CD8-positive, alpha-beta memory T cell (primary cell): Measurements from ENCODE around the gene SERPIND1. TPM values are rescaled to one million over a fixed set of nuclear protein-coding genes. Genes with fewer than 3 reads are reported as not detected.

Experiments
- CTCF ChIA-PET: fragments of 350-600 bp; sonication (Branson Sonifier 250); formaldehyde crosslinking; loops from one replicate; lab custom pipeline; 2021; ENCODE audit warnings: antibody characterized with exemption; lab: Charles Lee
- POLR2A ChIA-PET: fragments of 350-600 bp; sonication (Branson Sonifier 250); formaldehyde crosslinking; loops from one replicate; lab custom pipeline; 2021; ENCODE audit warnings: antibody characterized with exemption; lab: Charles Lee
- DNase-seq, 5 donors: peaks; one replicate each; pipeline versions ENCODE4 v3.0.0 to v3.0.0-alpha.2; 2020 to 2022; ENCODE audit warnings: mixed read lengths in 1 of 5
- H3K27ac ChIP-seq: one replicate; pipeline ENCODE4 v1.7.0; 2013; ENCODE audit warnings: low read depth, mild to moderate bottlenecking, low read length, moderate library complexity
- H3K27me3 ChIP-seq: 2 replicates; pipeline ENCODE4 v1.7.0; 2013; ENCODE audit warnings: low read length, mild to moderate bottlenecking; ENCODE audit not compliant: insufficient read depth, poor library complexity, severe bottlenecking
- H3K36me3 ChIP-seq: 2 replicates; pipeline ENCODE4 v1.7.0; 2013; ENCODE audit warnings: mild to moderate bottlenecking, low read length, moderate library complexity; ENCODE audit not compliant: insufficient read depth
- H3K4me1 ChIP-seq: 2 replicates; pipeline ENCODE4 v1.7.0; 2013; ENCODE audit warnings: mild to moderate bottlenecking, low read length, moderate library complexity; ENCODE audit not compliant: insufficient read depth
- H3K4me3 ChIP-seq: 2 replicates; pipeline ENCODE4 v1.7.0; 2013; ENCODE audit warnings: mild to moderate bottlenecking, low read length
- H3K9me3 ChIP-seq: 2 replicates; pipeline ENCODE4 v1.7.0; 2013; ENCODE audit warnings: mild to moderate bottlenecking, low read length
- H3K27ac Mint-ChIP-seq, 8 donors: one replicate each; pipeline ENCODE4 v1.8.0; 2020 to 2021; ENCODE audit warnings: mixed read lengths in 8 of 8, mild to moderate bottlenecking in 6 of 8, inconsistent platforms in 3 of 8, moderate library complexity in 3 of 8
- H3K27me3 Mint-ChIP-seq, 2 donors: one replicate each; pipeline ENCODE4 v1.8.0; 2020 to 2021; ENCODE audit warnings: mixed read lengths in 2 of 2, mild to moderate bottlenecking in 1 of 2, moderate library complexity in 1 of 2
- H3K36me3 Mint-ChIP-seq, 3 donors: one replicate each; pipeline ENCODE4 v1.8.0; 2020 to 2021; ENCODE audit warnings: mixed read lengths in 3 of 3, inconsistent platforms in 1 of 3, mild to moderate bottlenecking in 1 of 3
- H3K4me1 Mint-ChIP-seq, 3 donors: one replicate each; pipeline ENCODE4 v1.8.0; 2020 to 2021; ENCODE audit warnings: mixed read lengths in 3 of 3, inconsistent platforms in 1 of 3, mild to moderate bottlenecking in 1 of 3
- H3K4me3 Mint-ChIP-seq, 7 donors: one replicate each; pipeline ENCODE4 v1.8.0; 2020 to 2021; ENCODE audit warnings: mixed read lengths in 7 of 7, mild to moderate bottlenecking in 6 of 7, moderate library complexity in 4 of 7, inconsistent platforms in 2 of 7
- H3K9me3 Mint-ChIP-seq, 5 donors: one replicate each; pipeline ENCODE4 v1.8.0; 2020 to 2022; ENCODE audit warnings: mixed read lengths in 5 of 5, mild to moderate bottlenecking in 3 of 5, moderate library complexity in 2 of 5, inconsistent platforms in 1 of 5
- polyA plus RNA-seq: library from polyadenylated mRNA; unstranded; fragments of 300-500 nt; fragmentation: Illumina TruSeq; gene quantifications from one replicate; pipeline ENCODE4 v1.2.3, GENCODE V29; 2021
- total RNA-seq, 2 experiments: library from RNA; stranded (reverse); gene quantifications; one replicate each; pipeline ENCODE4 v1.2.3, GENCODE V29; 2021

The SERPIND1 gene
- total and polyA plus RNA-seq, 3 experiments from 2014 or later: 0.32 TPM; not detected in 2

GRCh38 chr22:20781272-20781990, 7.5 kb downstream of the SERPIND1 start:
- Mint-ChIP-seq H3K4me3 (no peak overlapping the region), H3K27me3 (no peaks in the 10 kb centered on the region), H3K9me3 (no peaks in the 10 kb centered on the region), H3K4me1 (peaks cover 0 to 6% (median 0%) of the 10 kb centered on the region in 3 donors), H3K36me3 (peaks cover 0 to 62% (median 11%) of the 10 kb centered on the region in 3 donors), H3K27ac (peak overlapping the region in 2 of 8 donors; percentile 12 to 90)
- ChIA-PET CTCF (no interaction called here), POLR2A (no interaction called here)
- no peak overlapping the region for H3K27ac ChIP-seq
- no peak overlapping the region for H3K4me3 ChIP-seq
- H3K4me1 ChIP-seq: no peaks in the 10 kb centered on the region
- no peaks in the 10 kb centered on the region for H3K9me3 ChIP-seq
- H3K27me3 ChIP-seq: no peaks in the 10 kb centered on the region
- DNase-seq: no peak
- H3K36me3 ChIP-seq: peaks cover 14% of the 10 kb centered on the region

DNA sequence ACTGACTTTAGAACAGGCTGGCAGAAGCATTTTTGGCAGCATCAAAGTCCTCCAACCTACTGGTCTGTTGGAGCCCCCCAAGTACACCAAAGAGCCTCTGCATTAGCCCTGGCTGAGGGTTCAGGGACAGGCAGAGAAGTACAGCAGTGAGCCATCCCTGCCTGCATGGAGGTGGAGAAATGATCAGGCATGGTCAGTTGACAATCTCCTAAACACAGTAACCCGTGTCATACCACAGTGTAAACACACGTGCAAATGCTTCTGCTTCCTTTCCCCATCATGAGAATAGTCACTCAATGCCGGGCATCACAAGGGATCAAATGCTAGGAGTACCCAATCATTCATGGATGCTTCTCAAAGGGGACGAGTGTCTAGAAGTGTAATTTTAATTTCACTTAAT, 8.2 kb downstream of the SERPIND1 start:
- Histone ChIP-seq H3K9me3 (no peaks in the 10 kb centered on the region), H3K4me3 (no peak overlapping the region), H3K36me3 (peaks cover 16% of the 10 kb centered on the region), H3K27ac (no peak overlapping the region), H3K27me3 (no peaks in the 10 kb centered on the region), H3K4me1 (no peaks in the 10 kb centered on the region)
- peak overlapping the region in 1 of 7 donors; percentile 27 for H3K4me3 Mint-ChIP-seq
- H3K9me3 Mint-ChIP-seq: no peaks in the 10 kb centered on the region
- DNase-seq: no peak
- ChIA-PET POLR2A (no interaction called here), CTCF (interaction anchor here (4.0 kb wide), 1 partner anchor 13 kb away, joined by 18 read pairs; no protein-coding TSS in a partner anchor)
- peaks cover 0 to 6% (median 0%) of the 10 kb centered on the region in 3 donors for H3K4me1 Mint-ChIP-seq
- peak overlapping the region in 3 of 8 donors; percentile 18 to 90 (median 29) for H3K27ac Mint-ChIP-seq
- H3K36me3 Mint-ChIP-seq: peaks cover 0 to 64% (median 11%) of the 10 kb centered on the region in 3 donors
- no peaks in the 10 kb centered on the region for H3K27me3 Mint-ChIP-seq

- Histone ChIP-seq H3K27me3 (no peaks in the 10 kb centered on the region), H3K4me1 (no peaks in the 10 kb centered on the region), H3K4me3 (no peak overlapping the region), H3K36me3 (peaks cover 22% of the 10 kb centered on the region), H3K9me3 (no peaks in the 10 kb centered on the region), H3K27ac (no peak overlapping the region)
- no peak for DNase-seq
- ChIA-PET CTCF (interaction anchor here (4.0 kb wide), 1 partner anchor 12 kb away, joined by 18 read pairs; no protein-coding TSS in a partner anchor), POLR2A (no interaction called here)
- no peak overlapping the region for H3K4me3 Mint-ChIP-seq
- H3K9me3 Mint-ChIP-seq: no peaks in the 10 kb centered on the region
- H3K4me1 Mint-ChIP-seq: peaks cover 0 to 6% (median 0%) of the 10 kb centered on the region in 3 donors
- H3K27me3 Mint-ChIP-seq: no peaks in the 10 kb centered on the region
- peaks cover 0 to 66% (median 11%) of the 10 kb centered on the region in 3 donors for H3K36me3 Mint-ChIP-seq
- peak overlapping the region in 1 of 8 donors; percentile 10 for H3K27ac Mint-ChIP-seq
Observed at GRCh38 chr22:20782596-20783299, 8.8 kb downstream of the SERPIND1 start.

- no peaks in the 10 kb centered on the region for H3K9me3 ChIP-seq
- ChIA-PET POLR2A (no interaction called here), CTCF (interaction anchor here (1.2 to 4.0 kb wide), 4 partner anchors 12 to 365 kb away, joined by 4 to 18 read pairs (median 6); no protein-coding TSS in a partner anchor)
- Mint-ChIP-seq H3K27me3 (no peaks in the 10 kb centered on the region), H3K27ac (peak overlapping the region in 1 of 8 donors; percentile 10), H3K4me1 (peaks cover 0 to 6% (median 0%) of the 10 kb centered on the region in 3 donors), H3K36me3 (peaks cover 0 to 68% (median 11%) of the 10 kb centered on the region in 3 donors), H3K4me3 (no peak overlapping the region), H3K9me3 (no peaks in the 10 kb centered on the region)
- no peak overlapping the region for H3K4me3 ChIP-seq
- DNase-seq: no peak
- H3K36me3 ChIP-seq: peaks cover 28% of the 10 kb centered on the region
- no peak overlapping the region for H3K27ac ChIP-seq
- H3K27me3 ChIP-seq: no peaks in the 10 kb centered on the region
- H3K4me1 ChIP-seq: no peaks in the 10 kb centered on the region
Observed at GRCh38 chr22:20783300-20783673, 9.4 kb downstream of the SERPIND1 start.

DNA sequence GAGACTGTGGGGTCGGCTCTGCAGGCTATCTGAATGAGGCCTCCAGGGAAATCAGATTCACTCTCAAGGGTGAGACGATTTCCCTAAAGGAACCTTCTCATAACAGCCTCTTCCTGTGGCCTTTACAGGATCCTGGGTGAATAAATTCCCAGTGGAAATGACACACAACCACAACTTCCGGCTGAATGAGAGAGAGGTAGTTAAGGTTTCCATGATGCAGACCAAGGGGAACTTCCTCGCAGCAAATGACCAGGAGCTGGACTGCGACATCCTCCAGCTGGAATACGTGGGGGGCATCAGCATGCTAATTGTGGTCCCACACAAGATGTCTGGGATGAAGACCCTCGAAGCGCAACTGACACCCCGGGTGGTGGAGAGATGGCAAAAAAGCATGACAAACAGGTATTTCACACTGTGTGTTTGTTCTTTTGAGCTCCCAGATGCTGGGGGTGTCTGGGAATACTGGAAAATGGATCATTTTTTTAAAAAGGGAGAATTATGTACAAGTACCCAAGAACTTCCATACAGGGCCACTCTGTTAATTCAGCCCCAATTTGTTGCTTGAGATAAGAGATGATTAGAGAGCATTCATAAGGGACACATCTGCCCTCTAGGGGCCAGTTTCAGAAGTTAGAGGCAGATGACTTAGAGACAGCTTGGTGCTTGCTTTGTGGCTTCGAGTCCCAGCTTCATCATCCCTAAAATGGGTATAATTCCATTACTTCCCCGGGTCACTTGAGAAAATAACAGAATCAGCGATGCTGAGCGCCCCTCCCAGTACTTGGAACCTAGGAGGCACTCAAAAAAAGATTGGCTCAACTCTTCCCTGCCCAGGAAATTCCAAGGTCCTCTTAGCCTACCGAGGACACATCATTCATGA, 10.2 kb downstream of the SERPIND1 start:
- peaks cover 0 to 6% (median 0%) of the 10 kb centered on the region in 3 donors for H3K4me1 Mint-ChIP-seq
- no peaks in the 10 kb centered on the region for H3K4me1 ChIP-seq
- H3K27ac ChIP-seq: no peak overlapping the region
- peaks cover 0 to 67% (median 14%) of the 10 kb centered on the region in 3 donors for H3K36me3 Mint-ChIP-seq
- ChIA-PET CTCF (interaction anchor here (1.2 to 4.0 kb wide), 6 partner anchors 11 to 366 kb away, joined by 3 to 18 read pairs (median 4); no protein-coding TSS in a partner anchor), POLR2A (no interaction called here)
- H3K9me3 Mint-ChIP-seq: no peaks in the 10 kb centered on the region
- no peaks in the 10 kb centered on the region for H3K27me3 ChIP-seq
- H3K27ac Mint-ChIP-seq: peak overlapping the region in 1 of 8 donors; percentile 52
- H3K27me3 Mint-ChIP-seq: no peaks in the 10 kb centered on the region
- peaks cover 34% of the 10 kb centered on the region for H3K36me3 ChIP-seq
- no peak overlapping the region for H3K4me3 ChIP-seq
- H3K4me3 Mint-ChIP-seq: no peak overlapping the region
- peak in 4 of 5 donors; percentile 7 to 60 (median 18) for DNase-seq
- no peaks in the 10 kb centered on the region for H3K9me3 ChIP-seq

- DNase-seq: no peak
- no peak overlapping the region for H3K4me3 ChIP-seq
- no peaks in the 10 kb centered on the region for H3K27me3 Mint-ChIP-seq
- H3K9me3 ChIP-seq: no peaks in the 10 kb centered on the region
- peaks cover 34% of the 10 kb centered on the region for H3K36me3 ChIP-seq
- no peak overlapping the region for H3K4me3 Mint-ChIP-seq
- H3K27me3 ChIP-seq: no peaks in the 10 kb centered on the region
- POLR2A ChIA-PET: no interaction called here
- H3K4me1 Mint-ChIP-seq: peaks cover 0 to 6% (median 0%) of the 10 kb centered on the region in 3 donors
- no peaks in the 10 kb centered on the region for H3K4me1 ChIP-seq
- no peaks in the 10 kb centered on the region for H3K9me3 Mint-ChIP-seq
- peak overlapping the region in 1 of 8 donors; percentile 88 for H3K27ac Mint-ChIP-seq
- peaks cover 0 to 64% (median 6%) of the 10 kb centered on the region in 3 donors for H3K36me3 Mint-ChIP-seq
- CTCF ChIA-PET: interaction anchor here (1.5 to 4.0 kb wide), 3 partner anchors 10 to 44 kb away, joined by 3 to 18 read pairs (median 5); no protein-coding TSS in a partner anchor
- H3K27ac ChIP-seq: no peak overlapping the region
Observed at GRCh38 chr22:20785415-20785814, 11.5 kb downstream of the SERPIND1 start.

DNA sequence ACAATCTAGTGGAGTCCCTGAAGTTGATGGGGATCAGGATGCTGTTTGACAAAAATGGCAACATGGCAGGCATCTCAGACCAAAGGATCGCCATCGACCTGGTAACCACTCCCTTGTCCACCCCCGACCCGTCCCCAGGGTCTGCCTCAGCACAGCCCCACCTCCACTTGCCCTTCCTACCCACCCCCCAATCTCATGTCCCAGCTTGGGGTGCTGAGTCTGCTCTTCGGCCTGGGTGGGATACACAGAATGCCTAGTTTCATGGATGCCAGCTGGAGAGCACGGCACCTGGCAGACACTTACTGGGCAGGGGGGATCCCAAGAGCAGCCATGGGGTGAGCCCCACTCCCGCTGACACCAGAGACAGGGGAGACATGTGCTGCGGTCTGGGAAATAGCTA, 12.1 kb downstream of the SERPIND1 start:
- DNase-seq: no peak
- Mint-ChIP-seq H3K4me1 (peaks cover 0 to 6% (median 0%) of the 10 kb centered on the region in 3 donors), H3K27me3 (no peaks in the 10 kb centered on the region), H3K4me3 (no peak overlapping the region), H3K36me3 (peaks cover 0 to 66% (median 11%) of the 10 kb centered on the region in 3 donors), H3K9me3 (no peaks in the 10 kb centered on the region), H3K27ac (peak overlapping the region in 1 of 8 donors; percentile 11)
- ChIA-PET POLR2A (no interaction called here), CTCF (interaction anchor here (0.7 to 4.0 kb wide), 2 partner anchors 9 to 368 kb away, joined by 3 to 18 read pairs; no protein-coding TSS in a partner anchor)
- no peak overlapping the region for H3K27ac ChIP-seq
- no peaks in the 10 kb centered on the region for H3K4me1 ChIP-seq
- H3K27me3 ChIP-seq: no peaks in the 10 kb centered on the region
- H3K36me3 ChIP-seq: peaks cover 34% of the 10 kb centered on the region
- H3K4me3 ChIP-seq: no peak overlapping the region
- H3K9me3 ChIP-seq: no peaks in the 10 kb centered on the region
